HepG2 (cell line): Measurements from ENCODE around the gene LCORL. TPM values are rescaled to one million over a fixed set of nuclear protein-coding genes. Genes with fewer than 3 reads are reported as not detected.

Experiments used
- CREBL2 ChIP-seq: sonication (generic); formaldehyde crosslinking; IDR thresholded peaks from 2 replicates; pipeline ENCODE4 v1.8.1; 2023; ENCODE audit warnings: missing genetic modification reagents, mild to moderate bottlenecking, borderline replicate concordance
- DR1 ChIP-seq: sonication (generic); formaldehyde crosslinking; IDR thresholded peaks from 2 replicates; pipeline ENCODE4 v1.8.0; 2021; ENCODE audit warnings: mild to moderate bottlenecking, missing genetic modification reagents, inconsistent platforms
- EED ChIP-seq: sonication (generic); formaldehyde crosslinking; IDR thresholded peaks from 2 replicates; pipeline ENCODE4 v1.5.0; 2020; ENCODE audit warnings: mild to moderate bottlenecking, missing genetic modification reagents
- EP300 ChIP-seq, 3 experiments: sonication (generic) in 1 of 3; formaldehyde crosslinking in 1 of 3; IDR thresholded peaks; 2 replicates each; pipeline versions ENCODE4 v1.5.1 to v1.6.1; 2011 to 2020; ENCODE audit warnings: low read depth in 2 of 3, low read length in 2 of 3, borderline replicate concordance in 1 of 3, improper control_type of control experiment in 1 of 3, mild to moderate bottlenecking in 1 of 3, missing genetic modification reagents in 1 of 3, moderate library complexity in 1 of 3
- GTF2F1 ChIP-seq: fragments of 150-350 bp; IDR thresholded peaks from 2 replicates; pipeline ENCODE4 v1.6.1; 2014; ENCODE audit warnings: low read length
- KDM3A ChIP-seq: IDR thresholded peaks from 2 replicates; pipeline ENCODE4 v1.6.1; 2018; ENCODE audit warnings: low read depth, missing compliant biosample characterization
- MIER2 ChIP-seq: IDR thresholded peaks from 2 replicates; pipeline ENCODE4 v1.6.1; 2016; ENCODE audit warnings: missing biosample characterization, missing genetic modification reagents
- NFE2L2 ChIP-seq: fragments of 150-350 bp; IDR thresholded peaks from 2 replicates; pipeline ENCODE4 v1.6.1; 2014; ENCODE audit warnings: low read length
- PHF8 ChIP-seq: sonication (generic); formaldehyde crosslinking; IDR thresholded peaks from 2 replicates; pipeline ENCODE4 v1.5.0; 2020; ENCODE audit warnings: missing genetic modification reagents
- RNF2 ChIP-seq: fragments of 450-650 bp; conservative IDR thresholded peaks from 2 replicates; pipeline ENCODE4 v1.6.1; 2016; ENCODE audit warnings: low read depth
- SKIL ChIP-seq: sonication (generic); formaldehyde crosslinking; IDR thresholded peaks from 2 replicates; pipeline ENCODE4 v1.8.0; 2022; ENCODE audit warnings: missing genetic modification reagents, mild to moderate bottlenecking, moderate library complexity, borderline replicate concordance
- SMARCC2 ChIP-seq: fragments of 450-650 bp; IDR thresholded peaks from 2 replicates; pipeline ENCODE4 v1.6.1; 2017; ENCODE audit warnings: antibody characterized with exemption, mild to moderate bottlenecking
- STAT6 ChIP-seq: sonication (generic); formaldehyde crosslinking; IDR thresholded peaks from 2 replicates; pipeline ENCODE4 v1.4.0; 2020; ENCODE audit warnings: missing genetic modification reagents, mild to moderate bottlenecking, borderline replicate concordance
- TFAP4 ChIP-seq: sonication (generic); IDR thresholded peaks from 2 replicates; pipeline ENCODE4 v1.6.1; 2016; ENCODE audit warnings: low read depth, borderline replicate concordance
- ZIK1 ChIP-seq: sonication (generic); formaldehyde crosslinking; IDR thresholded peaks from 2 replicates; pipeline ENCODE4 v1.5.0; 2020; ENCODE audit warnings: mild to moderate bottlenecking, low read depth, missing genetic modification reagents, borderline replicate concordance
- ZNF142 ChIP-seq: sonication (generic); formaldehyde crosslinking; IDR thresholded peaks from 2 replicates; pipeline ENCODE4 v1.4.0; 2020; ENCODE audit warnings: missing genetic modification reagents
- ZNF768 ChIP-seq: sonication (generic); formaldehyde crosslinking; IDR thresholded peaks from 2 replicates; pipeline ENCODE4 v1.4.0; 2020; ENCODE audit warnings: missing genetic modification reagents
- polyA plus RNA-seq, 8 experiments: library from polyadenylated mRNA; depleted of rRNA in 3 of 8; stranded (reverse) in 7 of 8; unstranded in 1 of 8; fragments of >200 nt; fragmentation: Illumina TruSeq in 4 of 8; extraction: Trizol in 4 of 8; gene quantifications; 2 replicates each; pipeline versions ENCODE4 v1.2.1 to v1.2.3, GENCODE V29; 2011 to 2016; ENCODE audit warnings: low read depth in 4 of 8, missing spikeins in 1 of 8, mixed read lengths in 1 of 8; ENCODE audit not compliant: insufficient read depth in 1 of 8
- total RNA-seq, 5 experiments: library from RNA; depleted of rRNA; stranded (reverse); fragments of >200 nt; fragmentation: Illumina TruSeq; extraction: Trizol; gene quantifications; 2 replicates each; pipeline ENCODE4 v1.2.3, GENCODE V29; 2016; ENCODE audit warnings: low read depth in 1 of 5

LCORL gene
- total and polyA plus RNA-seq, 2 of the 13 experiments (the other 11 are each of a cell fraction or from before 2014, with no cell fraction given): 5.3 to 14.5 TPM

GRCh38 chr4:18020671-18021469 is 685 bp downstream of the LCORL start (continued):
- TF ChIP-seq STAT6 (CRISPR knock-in tag) (no peak), GTF2F1 (no peak), ZNF768 (no peak), TFAP4 (no peak), ZNF142 (CRISPR knock-in tag) (no peak), RNF2 (no peak), EED (no peak), NFE2L2 (no peak), CREBL2 (CRISPR knock-in tag) (no peak; the same call in 1 of the 2 replicates), ZIK1 (CRISPR knock-in tag) (no peak), DR1 (CRISPR knock-in tag) (no peak), PHF8 (CRISPR knock-in tag) (peak; percentile 40; the same call in 1 of the 2 replicates), EP300 (IDR thresholded peaks at IDR 0.05; ENCODE audit: low read depth in 2 of 2, low read length in 2 of 2) (no peak), EP300 (CRISPR knock-in tag; IDR thresholded peaks at IDR 0.05; ENCODE audit: borderline replicate concordance) (no peak), KDM3A (CRISPR knock-in tag) (no peak), SMARCC2 (no peak), SKIL (no peak), MIER2 (no peak)
